ENCODE data around the gene SORCS2.

GRCh38 chr4:7146786-7147115 lies 45.6 kb upstream of the SORCS2 start:
- no peak for TF ChIP-seq POLR2AphosphoS5 (IDR thresholded peaks at IDR 0.05; ENCODE audit: low read depth, low read length)
- TF ChIP-seq, protein P1, sequence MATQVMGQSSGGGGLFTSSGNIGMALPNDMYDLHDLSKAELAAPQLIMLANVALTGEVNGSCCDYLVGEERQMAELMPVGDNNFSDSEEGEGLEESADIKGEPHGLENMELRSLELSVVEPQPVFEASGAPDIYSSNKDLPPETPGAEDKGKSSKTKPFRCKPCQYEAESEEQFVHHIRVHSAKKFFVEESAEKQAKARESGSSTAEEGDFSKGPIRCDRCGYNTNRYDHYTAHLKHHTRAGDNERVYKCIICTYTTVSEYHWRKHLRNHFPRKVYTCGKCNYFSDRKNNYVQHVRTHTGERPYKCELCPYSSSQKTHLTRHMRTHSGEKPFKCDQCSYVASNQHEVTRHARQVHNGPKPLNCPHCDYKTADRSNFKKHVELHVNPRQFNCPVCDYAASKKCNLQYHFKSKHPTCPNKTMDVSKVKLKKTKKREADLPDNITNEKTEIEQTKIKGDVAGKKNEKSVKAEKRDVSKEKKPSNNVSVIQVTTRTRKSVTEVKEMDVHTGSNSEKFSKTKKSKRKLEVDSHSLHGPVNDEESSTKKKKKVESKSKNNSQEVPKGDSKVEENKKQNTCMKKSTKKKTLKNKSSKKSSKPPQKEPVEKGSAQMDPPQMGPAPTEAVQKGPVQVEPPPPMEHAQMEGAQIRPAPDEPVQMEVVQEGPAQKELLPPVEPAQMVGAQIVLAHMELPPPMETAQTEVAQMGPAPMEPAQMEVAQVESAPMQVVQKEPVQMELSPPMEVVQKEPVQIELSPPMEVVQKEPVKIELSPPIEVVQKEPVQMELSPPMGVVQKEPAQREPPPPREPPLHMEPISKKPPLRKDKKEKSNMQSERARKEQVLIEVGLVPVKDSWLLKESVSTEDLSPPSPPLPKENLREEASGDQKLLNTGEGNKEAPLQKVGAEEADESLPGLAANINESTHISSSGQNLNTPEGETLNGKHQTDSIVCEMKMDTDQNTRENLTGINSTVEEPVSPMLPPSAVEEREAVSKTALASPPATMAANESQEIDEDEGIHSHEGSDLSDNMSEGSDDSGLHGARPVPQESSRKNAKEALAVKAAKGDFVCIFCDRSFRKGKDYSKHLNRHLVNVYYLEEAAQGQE (IDR thresholded peaks at IDR 0.05; ENCODE audit: insufficient read depth in 1 of 2, low read depth in 2 of 2, low read length in 2 of 2) = no peak
- TF ChIP-seq TAF1 (IDR thresholded peaks at IDR 0.05; ENCODE audit: borderline replicate concordance, insufficient read depth, low read length) = no peak
- TF ChIP-seq SIN3A (IDR thresholded peaks at IDR 0.05; ENCODE audit: borderline replicate concordance, insufficient read depth, low read length) = no peak
- TF ChIP-seq FOXP2 (optimal IDR thresholded peaks at IDR 0.05; ENCODE audit: borderline replicate concordance, extremely low read depth, extremely low read length, insufficient read depth) = no peak

Measured in PFSK-1 (cell line).